ENCODE measurements around the gene UBE2J2.
"Not testable (repeated sequence)": the region's sequence is repeated elsewhere in the genome, so short reads cannot be mapped to it uniquely, and the experiment has no call there.

Gene UBE2J2

DNA sequence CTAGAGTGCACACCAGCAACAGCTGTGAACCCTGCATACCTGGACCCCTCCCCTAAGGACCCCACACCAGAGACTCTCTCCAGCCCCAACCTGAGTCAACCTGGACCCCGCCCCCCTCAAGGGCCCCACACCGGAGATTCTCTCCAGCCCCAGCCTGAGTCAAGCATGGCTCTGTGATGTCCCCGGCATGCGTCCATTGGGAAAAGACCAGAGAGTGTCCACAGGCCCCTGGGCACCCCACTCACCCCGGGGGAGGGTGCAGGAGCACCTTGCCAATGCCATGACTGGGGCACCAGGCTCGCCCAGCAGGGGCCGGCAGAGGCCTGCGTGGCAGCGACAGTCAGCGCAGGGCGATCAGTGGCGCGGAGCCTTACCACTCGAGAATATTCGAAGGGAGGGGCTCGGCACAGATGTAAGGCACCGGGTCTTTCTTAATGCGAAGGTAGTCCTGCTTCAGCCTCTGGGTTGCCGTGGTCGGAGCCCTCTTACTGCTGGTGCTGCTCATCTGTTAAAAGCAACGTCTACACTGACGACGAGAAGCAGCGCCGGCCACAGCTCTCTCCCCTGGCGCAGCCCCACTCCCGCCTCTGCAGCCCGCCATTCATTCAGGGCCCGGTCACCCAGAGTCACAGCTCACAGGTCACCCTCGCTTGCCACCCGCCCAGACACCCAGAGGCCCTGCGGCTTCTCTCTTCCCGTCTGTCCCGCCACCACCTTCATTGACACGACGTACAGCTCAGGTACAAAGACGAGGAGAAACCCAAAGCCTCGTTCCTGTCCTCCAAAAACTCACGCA lies 6.0 kb downstream of the UBE2J2 start:
- intact Hi-C loops (cut with DNase I), result no loop called here

DNA sequence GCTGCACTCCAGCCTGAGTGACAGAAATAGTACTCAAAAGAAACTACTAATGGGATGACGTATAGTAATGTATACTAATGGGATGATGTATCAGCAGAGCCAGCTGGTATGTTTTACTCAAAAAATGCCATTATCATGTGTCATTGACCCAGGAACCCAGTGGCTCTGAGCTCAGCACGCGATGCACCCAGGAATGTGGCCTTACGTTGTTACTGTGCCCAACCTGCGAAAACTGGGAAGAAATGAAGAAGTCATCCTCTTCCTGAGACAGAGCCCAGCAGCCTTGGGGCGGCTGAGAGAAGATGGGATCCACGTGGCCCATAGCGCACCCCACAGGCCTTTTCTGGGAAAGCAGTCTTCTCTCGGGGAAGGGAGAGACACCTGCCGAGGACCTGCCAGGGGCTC lies 8.8 kb downstream of the UBE2J2 start:
- no peak for DNase-seq
- intact Hi-C loops (cut with DNase I), result no loop called here

More for the DNA sequence above, 6.0 kb downstream of the UBE2J2 start:
- DNase-seq, result no peak

GRCh38 chr1:1264026-1264425 lies 9.6 kb downstream of the UBE2J2 start:
- intact Hi-C loops (cut with DNase I), result no loop called here

DNA sequence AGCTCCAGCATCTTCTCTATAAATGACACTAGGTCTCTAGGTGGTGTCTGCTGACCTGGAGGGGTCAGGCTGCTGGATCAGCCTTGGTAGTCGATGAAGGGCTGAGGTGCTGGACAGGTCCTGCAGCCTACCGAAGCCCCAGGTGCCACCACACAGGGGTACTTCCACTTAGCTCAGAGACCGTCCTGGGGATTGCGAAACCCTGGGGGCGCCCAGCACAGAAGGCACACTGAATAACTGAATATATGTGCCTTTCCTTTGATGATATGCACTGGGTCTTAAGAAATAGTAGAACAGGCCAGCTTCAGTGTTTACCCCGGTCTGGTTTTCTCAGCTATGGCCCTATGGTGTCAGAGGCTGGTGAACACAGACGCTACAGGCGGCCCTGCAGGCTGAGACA lies 10.9 kb downstream of the UBE2J2 start:
- intact Hi-C loops (cut with DNase I), result no loop called here
- DNase-seq, result no peak

More at GRCh38 chr1:1264026-1264425, 9.6 kb downstream of the UBE2J2 start:
- DNase-seq, result no peak

DNA sequence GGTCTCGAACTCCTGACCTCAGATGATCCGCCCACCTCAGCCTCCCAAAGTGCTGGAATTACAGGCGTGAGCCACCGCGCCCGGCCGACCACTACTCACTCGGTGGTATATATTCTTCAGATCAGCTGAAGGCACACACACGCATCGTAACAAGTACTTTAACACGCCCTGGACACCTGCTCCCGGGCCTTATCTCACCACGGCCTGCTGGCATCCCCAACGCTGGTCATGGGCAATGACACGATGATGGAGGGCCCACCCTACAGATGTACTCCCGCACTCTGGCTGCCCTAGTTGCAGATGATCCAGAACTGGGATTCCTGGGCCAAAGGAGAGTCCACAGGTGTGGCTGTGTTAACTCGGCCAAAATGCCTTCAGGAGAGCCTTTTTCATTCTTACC lies 11.6 kb downstream of the UBE2J2 start:
- intact Hi-C loops (cut with DNase I), result no loop called here
- no peak for DNase-seq

DNA sequence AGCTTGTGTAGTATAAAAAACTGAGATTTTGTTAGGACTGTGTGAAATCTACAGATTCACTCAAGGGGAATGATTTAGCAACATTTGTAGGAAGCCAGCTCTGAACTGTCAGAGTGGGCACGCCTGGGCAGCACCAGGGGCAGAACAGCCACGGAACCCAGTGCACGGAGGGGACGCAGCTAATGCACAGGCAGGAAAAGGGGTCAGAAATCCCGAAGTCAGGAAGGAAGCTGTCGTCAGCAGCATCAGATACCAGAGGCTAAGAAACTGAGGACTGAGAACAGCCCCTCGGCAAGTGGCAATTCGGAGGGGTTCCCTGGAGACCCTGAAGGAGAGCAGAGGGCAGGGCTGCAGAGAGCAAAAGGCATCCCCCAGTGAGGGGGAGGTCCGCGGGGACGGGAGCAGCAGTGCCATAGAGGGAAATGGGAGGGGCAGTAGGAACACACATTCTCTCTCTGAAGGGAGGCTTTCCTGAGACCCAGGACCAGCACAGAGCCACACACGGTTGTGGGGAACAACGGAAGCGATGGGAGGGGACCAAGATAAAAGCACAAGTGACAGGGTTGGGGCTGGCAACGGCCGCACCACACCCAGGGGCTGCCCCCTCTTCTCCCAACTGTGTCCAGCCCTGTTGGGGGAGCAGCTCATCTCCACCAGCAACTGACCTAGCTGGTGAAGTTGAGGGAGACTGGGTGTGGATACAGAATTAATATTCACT lies 12.7 kb downstream of the UBE2J2 start:
- no peak for DNase-seq
- intact Hi-C loops (cut with DNase I), result no loop called here

- peak in 5 of 42 donors; percentile 10 to 45 (median 26) for DNase-seq
- intact Hi-C loops (cut with DNase I), result no loop called here
Observed at GRCh38 chr1:1259951-1260600, 13.6 kb downstream of the UBE2J2 start.

- DNase-seq, result no peak
- intact Hi-C loops (cut with DNase I), result no loop called here
Observed at GRCh38 chr1:1259540-1259939, 14.1 kb downstream of the UBE2J2 start.

GRCh38 chr1:1259119-1259488 lies 14.6 kb downstream of the UBE2J2 start:
- intact Hi-C loops (cut with DNase I), result no loop called here
- no peak for DNase-seq

DNA sequence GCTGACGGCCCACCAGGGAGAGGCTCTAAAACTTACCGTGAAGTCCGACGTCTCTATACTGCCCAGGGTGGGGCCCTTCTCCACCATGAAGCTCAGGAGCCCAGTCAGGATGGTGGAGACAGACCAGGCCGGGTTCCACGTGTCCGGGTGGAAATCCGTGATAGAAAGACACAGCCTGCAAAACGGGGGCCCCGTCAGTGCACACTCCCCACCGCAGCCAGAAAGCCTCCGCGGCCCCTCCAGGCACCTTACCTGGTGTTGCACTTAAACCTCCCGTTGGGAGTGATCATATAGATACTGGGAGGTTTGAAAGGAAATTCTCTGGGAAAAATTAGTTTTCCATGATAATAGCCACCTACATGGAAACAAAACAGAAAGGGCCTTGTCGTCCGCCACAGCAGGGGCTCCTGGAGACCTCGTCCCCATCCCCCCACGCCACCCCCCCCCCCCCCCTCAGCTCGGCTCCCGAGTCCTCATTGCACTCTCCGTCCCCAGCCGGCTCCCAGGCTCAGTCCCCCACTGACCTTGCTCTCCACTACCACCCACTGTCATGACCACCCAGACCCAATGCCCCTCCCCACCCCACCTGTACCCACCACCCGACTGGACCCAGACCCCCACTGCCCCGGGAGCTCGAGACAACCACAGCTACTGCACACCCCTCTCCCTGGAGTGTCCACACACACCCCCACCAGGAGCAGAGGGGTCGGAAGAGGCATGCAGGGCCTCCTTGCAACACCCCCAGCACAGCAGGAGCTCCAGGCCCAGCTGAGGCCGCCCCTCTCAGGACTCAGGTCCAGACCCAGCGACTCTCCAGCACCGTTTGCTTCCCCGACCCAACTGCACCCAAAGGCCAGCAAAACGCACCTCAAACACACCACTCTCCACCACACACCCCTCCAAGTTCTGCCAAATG lies 16.4 kb downstream of the UBE2J2 start:
- no peak for DNase-seq
- intact Hi-C loops (cut with DNase I), result no loop called here

GRCh38 chr1:1255611-1256010 lies 18.0 kb downstream of the UBE2J2 start:
- intact Hi-C loops (cut with DNase I), result no loop called here
- no peak for DNase-seq

DNA sequence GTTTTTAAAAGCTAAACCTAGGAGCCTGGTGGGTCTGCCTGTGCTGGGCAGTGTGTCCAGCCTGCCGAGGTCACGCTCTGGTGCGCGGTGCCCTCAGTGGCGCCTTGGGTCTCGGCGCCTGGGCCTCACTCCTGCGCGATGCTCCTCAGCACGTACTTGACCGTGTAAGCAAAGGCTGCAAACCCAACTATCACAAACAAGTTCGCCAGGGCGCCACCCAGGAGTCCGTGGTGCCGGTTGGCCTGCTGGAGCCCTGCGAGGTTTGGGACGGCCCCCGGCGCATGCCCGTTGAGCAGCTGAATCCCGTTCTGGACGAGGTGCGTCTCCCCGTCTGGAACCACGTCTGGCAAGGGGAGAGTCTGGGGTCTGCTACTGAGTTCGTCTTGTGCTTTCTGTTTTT lies 18.6 kb downstream of the UBE2J2 start:
- DNase-seq, result no peak
- intact Hi-C loops (cut with DNase I), result no loop called here

GRCh38 chr1:1254667-1254998 lies 19.0 kb downstream of the UBE2J2 start:
- DNase-seq, result no peak
- intact Hi-C loops (cut with DNase I), result loop anchor here (5.0 kb wide), 1 partner anchor 132 kb away; no protein-coding TSS in a partner anchor

DNA sequence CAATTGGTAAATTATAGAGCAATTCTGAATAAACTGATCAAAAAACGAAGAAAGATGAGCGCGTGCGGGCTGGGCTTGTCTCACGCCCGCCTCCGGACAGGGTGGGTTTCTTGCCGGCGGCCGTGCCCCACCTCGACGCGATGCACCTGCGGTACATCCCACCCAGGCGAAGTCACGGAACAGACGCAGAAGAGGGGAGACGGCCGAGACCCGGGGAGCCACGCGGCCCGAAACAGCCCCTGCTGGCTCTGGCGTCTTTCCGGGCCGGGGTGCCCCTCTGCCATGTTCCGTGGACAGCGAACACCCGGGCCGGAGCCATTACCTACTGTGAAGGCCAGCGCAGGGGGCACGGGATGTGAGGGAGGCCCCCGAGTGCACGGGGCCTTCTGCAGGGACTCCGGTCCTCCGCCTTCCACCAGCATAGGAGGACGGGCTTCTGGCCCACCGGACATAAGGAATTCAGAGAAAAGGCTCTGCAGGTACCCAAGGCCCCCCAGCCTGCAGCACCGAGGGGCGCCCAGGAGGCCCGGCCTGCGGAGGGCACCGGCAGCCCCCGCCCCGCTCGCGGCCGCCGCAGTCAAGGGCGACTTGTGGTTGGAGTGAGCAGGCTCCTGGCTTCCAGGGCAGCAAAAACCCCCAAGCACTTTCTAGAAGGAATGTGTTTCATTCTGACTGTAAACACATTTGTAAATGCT lies 19.5 kb downstream of the UBE2J2 start:
- intact Hi-C loops (cut with DNase I), result loop anchor here (5.0 kb wide), 1 partner anchor 132 kb away; no protein-coding TSS in a partner anchor
- DNase-seq, result no peak

DNA sequence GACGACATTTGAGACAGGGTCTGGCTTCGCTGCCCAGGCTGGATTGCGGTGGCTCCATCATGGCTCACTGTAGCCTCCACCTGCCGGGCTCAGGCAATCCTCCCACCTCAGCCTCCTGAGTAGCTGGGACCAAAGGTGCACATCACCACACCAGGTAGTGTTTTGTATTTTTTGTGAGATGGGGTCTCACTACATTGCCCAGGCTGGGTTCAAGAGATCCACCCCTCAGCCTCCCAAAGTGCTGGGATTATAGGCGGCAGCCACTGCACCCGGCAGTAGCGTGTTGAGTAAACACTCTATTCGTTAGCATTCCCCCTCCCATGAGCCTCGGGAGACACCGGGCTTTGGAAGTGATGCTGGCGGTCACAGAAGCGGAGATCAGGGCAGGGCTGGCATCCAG lies 20.3 kb downstream of the UBE2J2 start:
- intact Hi-C loops (cut with DNase I), result loop anchor here (5.0 kb wide), 1 partner anchor 131 kb away; no protein-coding TSS in a partner anchor
- DNase-seq, result no peak

GRCh38 chr1:1250786-1251284 lies 22.8 kb downstream of the UBE2J2 start:
- DNase-seq, result no peak

GRCh38 chr1:1248009-1248913 lies 25.4 kb downstream of the UBE2J2 start:
- intact Hi-C loops (cut with DNase I); DNase-seq: not testable (repeated sequence)

More at GRCh38 chr1:1250786-1251284, 22.8 kb downstream of the UBE2J2 start:
- intact Hi-C loops (cut with DNase I), result loop anchor here (5.0 kb wide), 1 partner anchor 129 kb away; no protein-coding TSS in a partner anchor

Measured in head of caudate nucleus (tissue), 42 donors.